ENCODE measurements around the gene IL24. TPM values are rescaled to one million over a fixed set of nuclear protein-coding genes. Genes with fewer than 3 reads are reported as not detected.

IL24 gene
- total RNA-seq, 1 donor from 2014 or later: not detected

GRCh38 chr1:206941766-206942418 lies 44.6 kb downstream of the IL24 start:
- no peak for TF ChIP-seq CTCF (IDR thresholded peaks at IDR 0.05)
- no peak overlapping the region for H3K27ac ChIP-seq
- H3K36me3 ChIP-seq: peaks cover 19% of the 10 kb centered on the region
- peaks cover 5% of the 10 kb centered on the region for H3K27me3 ChIP-seq (ENCODE audit: low read depth)
- H3K4me1 ChIP-seq: peaks cover 6% of the 10 kb centered on the region
- ATAC-seq: peak in 1 of 2 donors; percentile 47
- no peak for DNase-seq
- no peaks in the 10 kb centered on the region for H3K9me3 ChIP-seq
- no peak overlapping the region for H3K4me3 ChIP-seq
- intact Hi-C loops (cut with DNase I): no loop called here

GRCh38 chr1:206944703-206945102 lies 47.5 kb downstream of the IL24 start:
- H3K27ac ChIP-seq: peak overlapping the region; percentile 56

GRCh38 chr1:206945779-206946178 lies 48.5 kb downstream of the IL24 start:
- no peaks in the 10 kb centered on the region for H3K9me3 ChIP-seq
- intact Hi-C loops (cut with DNase I): no loop called here
- DNase-seq (no peak), ATAC-seq (no peak)
- peaks cover 6% of the 10 kb centered on the region for H3K4me1 ChIP-seq
- TF ChIP-seq CTCF (IDR thresholded peaks at IDR 0.05): no peak
- peak overlapping the region; percentile 56 for H3K27ac ChIP-seq
- H3K27me3 ChIP-seq (ENCODE audit: low read depth): peaks cover 5% of the 10 kb centered on the region
- H3K36me3 ChIP-seq: no peaks in the 10 kb centered on the region
- H3K4me3 ChIP-seq: peak overlapping the region; percentile 50

More at GRCh38 chr1:206944703-206945102, 47.5 kb downstream of the IL24 start:
- no peak for TF ChIP-seq CTCF (IDR thresholded peaks at IDR 0.05)
- Histone ChIP-seq H3K27me3 (ENCODE audit: low read depth) (peaks cover 5% of the 10 kb centered on the region), H3K9me3 (no peaks in the 10 kb centered on the region), H3K4me3 (peak overlapping the region; percentile 50), H3K36me3 (peaks cover 4% of the 10 kb centered on the region), H3K4me1 (peaks cover 6% of the 10 kb centered on the region)
- DNase-seq: no peak
- no peak for ATAC-seq
- intact Hi-C loops (cut with DNase I): no loop called here

GRCh38 chr1:206946261-206946660 lies 49.0 kb downstream of the IL24 start, which contains the start of gene PIGR:
TSS of gene PIGR (minus strand) at chr1:206946466. CDS start at chr1:206940531, 5,935 bp downstream.
- peak; percentile 73 to 84 for ATAC-seq
- no peak for TF ChIP-seq CTCF (IDR thresholded peaks at IDR 0.05)
- peak; percentile 72 for DNase-seq
- Histone ChIP-seq H3K4me3 (peak within 1 kb of the TSS; percentile 50), H3K9me3 (no peaks in the 10 kb centered on the region), H3K4me1 (peaks cover 1% of the 10 kb centered on the region), H3K36me3 (no peaks in the 10 kb centered on the region), H3K27me3 (ENCODE audit: low read depth) (peaks cover 5% of the 10 kb centered on the region), H3K27ac (peak within 1 kb of the TSS; percentile 56)
- intact Hi-C loops (cut with DNase I): no loop called here

- H3K27me3 ChIP-seq (ENCODE audit: low read depth): peaks cover 5% of the 10 kb centered on the region
- DNase-seq: no peak
- H3K4me3 ChIP-seq: no peak overlapping the region
- no peak for TF ChIP-seq CTCF (IDR thresholded peaks at IDR 0.05)
- H3K36me3 ChIP-seq: no peaks in the 10 kb centered on the region
- H3K9me3 ChIP-seq: no peaks in the 10 kb centered on the region
- no peak overlapping the region for H3K27ac ChIP-seq
- ATAC-seq: no peak
- H3K4me1 ChIP-seq: peaks cover 7% of the 10 kb centered on the region
- intact Hi-C loops (cut with DNase I): no loop called here
Observed at GRCh38 chr1:206947255-206947654, 50.0 kb downstream of the IL24 start.
